Measurements from ENCODE around the gene QSOX2.

Gene QSOX2

DNA sequence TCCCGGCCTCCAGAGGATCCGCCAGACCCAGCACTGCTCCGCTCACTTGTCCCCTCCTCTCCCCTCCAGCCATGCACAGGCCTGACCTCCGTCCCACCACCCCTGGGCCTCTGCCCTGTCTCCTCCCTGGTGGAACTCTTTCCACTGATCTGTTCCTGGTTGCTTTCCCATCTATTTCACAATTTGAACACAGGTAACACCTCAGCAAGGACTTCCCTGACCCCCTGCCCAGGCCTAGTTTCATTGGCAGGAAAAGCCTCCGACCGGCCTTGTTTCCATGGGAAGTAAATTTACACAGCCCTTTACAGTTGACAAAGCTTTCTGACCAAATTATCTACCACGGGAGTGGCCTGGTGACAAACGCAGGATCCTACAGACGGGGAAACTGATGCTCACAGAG lies 14.8 kb downstream of the QSOX2 start:
- DNase-seq (ENCODE audit: extremely low read depth, low read depth): no peak
- TF ChIP-seq, protein P1, sequence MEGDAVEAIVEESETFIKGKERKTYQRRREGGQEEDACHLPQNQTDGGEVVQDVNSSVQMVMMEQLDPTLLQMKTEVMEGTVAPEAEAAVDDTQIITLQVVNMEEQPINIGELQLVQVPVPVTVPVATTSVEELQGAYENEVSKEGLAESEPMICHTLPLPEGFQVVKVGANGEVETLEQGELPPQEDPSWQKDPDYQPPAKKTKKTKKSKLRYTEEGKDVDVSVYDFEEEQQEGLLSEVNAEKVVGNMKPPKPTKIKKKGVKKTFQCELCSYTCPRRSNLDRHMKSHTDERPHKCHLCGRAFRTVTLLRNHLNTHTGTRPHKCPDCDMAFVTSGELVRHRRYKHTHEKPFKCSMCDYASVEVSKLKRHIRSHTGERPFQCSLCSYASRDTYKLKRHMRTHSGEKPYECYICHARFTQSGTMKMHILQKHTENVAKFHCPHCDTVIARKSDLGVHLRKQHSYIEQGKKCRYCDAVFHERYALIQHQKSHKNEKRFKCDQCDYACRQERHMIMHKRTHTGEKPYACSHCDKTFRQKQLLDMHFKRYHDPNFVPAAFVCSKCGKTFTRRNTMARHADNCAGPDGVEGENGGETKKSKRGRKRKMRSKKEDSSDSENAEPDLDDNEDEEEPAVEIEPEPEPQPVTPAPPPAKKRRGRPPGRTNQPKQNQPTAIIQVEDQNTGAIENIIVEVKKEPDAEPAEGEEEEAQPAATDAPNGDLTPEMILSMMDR (IDR thresholded peaks at IDR 0.05; ENCODE audit: low read depth, low read length): no peak

DNA sequence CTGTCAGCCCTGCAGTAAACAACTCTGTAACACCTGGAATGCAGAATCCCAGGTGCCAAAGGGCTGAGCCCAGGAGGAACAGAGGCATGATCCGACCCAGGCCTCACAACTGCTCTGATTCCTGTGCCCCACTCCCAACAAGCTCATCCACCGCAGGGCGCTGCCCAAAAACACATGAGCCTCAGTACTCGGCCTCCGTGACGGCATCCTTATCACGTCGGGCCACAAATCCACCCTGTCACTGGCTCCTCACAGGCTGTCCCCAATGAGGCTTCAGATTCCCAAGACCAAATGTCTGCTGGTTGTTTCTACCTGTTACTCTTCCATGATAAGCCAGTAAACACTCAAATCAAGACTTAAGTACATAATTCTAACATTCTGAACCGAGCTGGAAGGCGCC lies 15.2 kb downstream of the QSOX2 start:
- no peak for DNase-seq (ENCODE audit: extremely low read depth, low read depth)
- TF ChIP-seq, protein P1 (IDR thresholded peaks at IDR 0.05; ENCODE audit: low read depth, low read length): no peak

DNA sequence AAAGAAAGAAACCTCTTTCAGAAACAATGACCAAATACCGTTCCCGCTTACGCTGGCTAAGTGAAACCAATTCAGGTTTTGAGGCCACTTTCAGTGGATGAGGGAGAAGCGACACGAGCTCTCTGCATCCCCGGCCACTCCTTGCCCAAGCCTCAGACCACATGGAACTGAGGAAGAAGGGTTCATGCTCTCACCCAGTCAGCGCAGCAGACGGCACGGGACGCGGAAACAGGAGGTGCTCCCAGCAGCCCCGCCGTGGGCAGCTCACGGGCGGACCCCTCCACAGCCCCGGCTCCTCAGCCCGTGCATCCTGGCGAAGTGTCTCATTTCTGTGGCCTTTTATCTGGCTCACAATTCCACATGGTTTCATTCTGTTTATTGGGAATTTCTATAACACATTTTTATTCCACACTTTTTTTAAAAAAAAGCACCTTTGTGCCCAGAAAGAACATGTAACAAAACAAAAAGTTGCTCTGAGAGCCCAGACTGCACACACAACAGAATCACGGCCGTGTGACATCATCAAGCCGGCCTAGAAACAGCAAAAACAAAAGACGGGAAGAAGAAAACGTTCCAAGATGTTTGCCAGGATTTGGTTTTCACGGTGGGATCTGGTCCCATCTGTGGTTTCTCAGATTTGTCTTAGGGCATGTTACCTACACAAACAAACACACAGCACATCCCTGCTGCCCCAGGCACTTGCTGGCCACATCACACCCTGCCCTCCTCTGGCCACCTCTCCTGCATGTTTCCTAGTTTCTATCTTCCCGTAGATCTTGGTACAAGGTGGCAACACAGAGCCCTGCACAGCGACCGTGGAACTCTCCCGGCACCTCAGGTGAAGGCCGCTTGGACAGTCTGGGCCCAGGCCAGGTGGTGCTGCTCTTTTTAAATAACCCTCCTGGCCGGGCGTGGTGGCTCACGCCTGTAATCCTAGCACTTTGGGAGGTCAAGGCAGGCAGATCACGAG lies 16.2 kb downstream of the QSOX2 start:
- TF ChIP-seq, protein P1 (IDR thresholded peaks at IDR 0.05; ENCODE audit: low read depth, low read length): no peak
- DNase-seq (ENCODE audit: extremely low read depth, low read depth): no peak

DNA sequence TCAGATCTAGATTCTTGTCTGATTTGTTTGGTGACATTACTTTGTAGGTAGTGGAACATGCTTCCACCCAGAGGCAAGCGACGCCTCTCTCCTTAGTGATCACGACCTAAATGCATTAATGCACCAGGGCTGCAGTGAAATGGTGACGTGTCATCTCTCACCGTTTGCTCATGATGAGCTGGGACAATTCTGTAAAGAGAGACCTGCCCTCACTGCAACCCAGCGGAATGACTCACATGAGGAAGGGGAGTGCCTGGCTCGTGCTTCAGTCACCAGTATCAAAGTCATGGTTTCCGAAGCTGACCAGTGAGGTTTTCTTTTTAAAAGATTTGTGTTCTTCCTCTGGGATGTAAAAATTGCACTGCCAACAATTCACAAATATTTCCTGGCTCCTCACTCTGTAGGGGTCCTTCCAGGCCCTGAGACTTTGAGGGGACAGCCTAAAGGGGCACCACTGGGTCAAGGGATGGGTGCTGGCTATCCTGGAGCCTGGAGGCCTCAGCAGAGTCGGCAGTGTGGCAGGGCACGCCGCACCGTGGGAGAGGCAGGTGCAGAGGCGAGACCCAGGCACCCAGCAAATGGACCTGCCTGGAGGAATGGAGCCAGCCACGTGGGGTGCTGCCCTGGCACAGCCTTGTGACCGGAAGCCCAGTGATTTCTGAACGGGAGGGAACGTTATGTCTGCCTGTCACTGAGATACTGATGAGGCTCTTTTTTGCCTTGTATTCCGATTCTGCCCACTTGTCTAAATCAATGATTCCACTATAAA lies 17.3 kb downstream of the QSOX2 start:
- TF ChIP-seq, protein P1 (IDR thresholded peaks at IDR 0.05; ENCODE audit: low read depth, low read length): no peak
- DNase-seq (ENCODE audit: extremely low read depth, low read depth): no peak

DNA sequence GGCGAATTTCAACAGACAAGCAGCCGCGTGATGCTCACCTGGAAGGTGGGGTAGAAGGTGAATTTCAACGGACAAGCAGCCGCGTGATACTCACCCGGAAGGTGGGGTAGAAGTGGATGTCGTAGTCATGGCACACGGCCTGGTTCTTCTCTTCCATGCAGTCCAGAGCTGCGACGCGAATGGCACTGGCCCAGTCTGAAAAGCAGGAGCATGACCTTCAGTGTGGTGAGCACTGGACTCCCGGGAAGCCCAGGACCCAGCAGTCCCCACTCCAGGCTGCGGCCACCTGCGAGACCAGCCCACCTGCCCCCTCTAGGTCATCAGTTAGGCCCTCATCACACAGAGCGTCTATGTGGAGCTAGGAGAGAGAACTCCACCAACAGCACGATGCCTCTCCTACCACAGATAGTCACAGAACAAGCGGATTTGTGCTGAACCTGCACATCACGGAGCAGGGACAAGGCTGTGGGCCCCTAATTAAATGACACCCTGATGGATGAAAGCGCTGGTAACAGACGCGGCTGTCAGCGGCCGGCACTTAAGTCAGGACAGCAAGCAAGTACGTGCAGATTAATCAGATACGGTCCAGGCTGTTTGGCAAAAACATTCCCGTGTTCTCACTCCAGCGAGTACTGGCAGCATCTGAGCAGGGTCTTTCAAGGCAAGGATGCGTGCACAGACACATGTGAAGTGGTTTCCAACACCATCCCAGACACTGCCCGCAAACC lies 18.8 kb downstream of the QSOX2 start:
- TF ChIP-seq, protein P1 (IDR thresholded peaks at IDR 0.05; ENCODE audit: low read depth, low read length): no peak
- DNase-seq (ENCODE audit: extremely low read depth, low read depth): no peak

DNA sequence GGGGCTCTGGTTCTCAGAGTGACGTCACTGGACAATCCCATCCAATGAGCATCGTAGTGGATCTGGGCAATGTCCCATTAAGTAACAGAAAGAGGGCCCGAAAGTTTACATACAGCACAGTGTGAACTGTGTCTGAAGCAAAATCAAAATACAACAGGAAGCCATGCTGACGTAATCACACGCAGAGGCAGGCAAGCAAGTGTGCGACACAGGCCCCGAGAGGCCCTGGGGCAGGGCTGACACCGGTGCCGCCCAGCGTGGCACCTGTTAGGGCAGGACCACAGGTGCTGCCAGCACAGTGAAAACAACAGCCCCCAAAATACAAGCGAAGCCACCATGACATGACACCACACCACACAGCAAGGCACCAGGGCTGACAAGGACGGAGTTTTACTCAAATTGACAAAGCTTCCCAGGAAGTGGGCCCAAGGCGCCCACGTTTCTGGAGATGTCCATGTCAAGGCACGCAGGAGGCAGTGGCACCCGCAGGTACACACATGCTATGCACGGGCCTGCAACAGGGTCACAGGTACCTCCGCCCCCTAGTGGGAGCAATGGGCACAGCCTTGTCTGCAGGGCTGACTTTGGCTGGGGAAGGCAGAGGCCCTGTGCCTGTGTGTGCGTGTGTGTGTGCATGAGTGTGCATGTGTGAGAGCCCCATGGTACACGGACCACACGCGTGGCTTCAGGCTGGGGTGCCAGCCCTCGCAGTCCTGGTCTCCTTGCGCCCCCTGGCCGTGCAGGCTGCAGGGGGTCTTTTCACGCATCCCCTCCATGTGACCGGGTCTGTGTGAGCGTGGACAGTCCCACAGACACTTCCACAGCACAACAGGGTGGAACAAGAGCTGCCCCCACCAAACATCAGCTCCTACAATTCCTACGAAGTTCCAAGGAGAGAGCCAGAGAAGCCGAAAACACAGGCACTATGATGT lies 19.6 kb downstream of the QSOX2 start:
- TF ChIP-seq, protein P1 (IDR thresholded peaks at IDR 0.05; ENCODE audit: low read depth, low read length): peak; percentile 85
- DNase-seq (ENCODE audit: extremely low read depth, low read depth): no peak

Measured in AG09319 (cell line).